Esophagus squamous epithelium (tissue), 5 donors: ENCODE data around the gene ERGIC2. TPM values are rescaled to one million over a fixed set of nuclear protein-coding genes. Genes with fewer than 3 reads are reported as not detected.

Experiments
- DNase-seq: peaks from one replicate; lab custom pipeline; 2025; lab: John Stamatoyannopoulos, UW
- H3K27ac ChIP-seq, 4 donors: fragments of 200-600 bp; sonication (generic); one replicate each; pipeline ENCODE4 v1.5.1; 2016 to 2019; ENCODE audit warnings: mild to moderate bottlenecking in 1 of 4
- H3K27me3 ChIP-seq, 4 donors: fragments of 200-600 bp; sonication (generic); 1 replicate in 3 of 4; 2 replicates in 1 of 4; pipeline versions ENCODE4 v1.5.1 to v1.6.0; 2017 to 2021; ENCODE audit warnings: antibody characterized with exemption in 1 of 4
- H3K36me3 ChIP-seq, 3 donors: fragments of 200-600 bp; sonication (generic); one replicate each; pipeline ENCODE4 v1.5.1; 2016 to 2019
- H3K4me1 ChIP-seq, 3 donors: fragments of 200-600 bp; sonication (generic); one replicate each; pipeline ENCODE4 v1.5.1; 2017 to 2019
- H3K4me3 ChIP-seq, 4 donors: fragments of 200-600 bp; sonication (generic); 1 replicate in 3 of 4; 2 replicates in 1 of 4; pipeline ENCODE4 v1.5.1; 2016 to 2019; ENCODE audit warnings: mild to moderate bottlenecking in 2 of 4, moderate library complexity in 1 of 4
- H3K9me3 ChIP-seq, 3 donors: fragments of 200-600 bp; sonication (generic); one replicate each; pipeline ENCODE4 v1.5.1; 2016 to 2019
- POLR2A ChIP-seq, 4 donors: fragments of 450-650 bp; IDR thresholded peaks; one replicate each; pipeline ENCODE4 v1.6.1; 2017; ENCODE audit warnings: antibody characterized with exemption in 4 of 4, mild to moderate bottlenecking in 4 of 4, moderate library complexity in 3 of 4
- WGBS, 2 donors: methylation state at CpG; one replicate each; pipeline ENCODE4 v1.1.5; 2018; 5-methylcytosine and 5-hydroxymethylcytosine counted together
- intact Hi-C: fragments of 100-400 bp; cut with DNase I; formaldehyde crosslinking; loops from one replicate; pipeline ENCODE4 v1.15.0; 2022
- total RNA-seq, 4 donors: library from RNA; depleted of rRNA; stranded (reverse); fragments of >200 nt; gene quantifications; one replicate each; pipeline ENCODE4 v1.1.0, GENCODE V29; 2016
- TF ChIP-seq, protein P1 (sequence below), 6 experiments: fragments of 450-650 bp in 4 of 6; fragments of 200-600 bp in 2 of 6; sonication (generic) in 2 of 6; IDR thresholded peaks; one replicate each; pipeline ENCODE4 v1.5.1; 2016 to 2019; ENCODE audit warnings: antibody characterized with exemption in 6 of 6, mild to moderate bottlenecking in 4 of 6, moderate library complexity in 4 of 6
- donor health status: DM: yes; HTN: yes; CAD: no.

The ERGIC2 gene
- total RNA-seq, 4 donors from 2014 or later, result 48.0 to 99.0 (median 64.5) TPM

DNA sequence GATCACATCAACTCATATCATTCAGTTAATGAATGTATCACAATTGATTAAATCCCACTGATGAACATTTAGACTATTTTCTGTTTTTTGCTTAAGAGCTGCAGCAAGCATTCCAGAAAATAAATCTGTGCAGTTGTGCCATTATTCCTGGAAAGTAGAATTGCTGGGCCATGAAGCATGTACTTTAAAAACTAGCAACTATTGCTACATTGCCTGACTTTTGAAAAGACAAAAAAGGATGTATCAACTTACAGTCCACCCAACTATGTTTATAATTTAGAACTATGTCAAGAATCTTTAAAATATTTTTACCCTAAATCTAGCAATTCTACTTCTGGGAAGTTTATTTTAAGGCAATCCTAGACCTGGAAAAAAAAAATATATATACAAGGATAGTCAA, 33.4 kb upstream of the ERGIC2 start:
- TF ChIP-seq POLR2A (IDR thresholded peaks at IDR 0.05), result no peak
- TF ChIP-seq, protein P1, sequence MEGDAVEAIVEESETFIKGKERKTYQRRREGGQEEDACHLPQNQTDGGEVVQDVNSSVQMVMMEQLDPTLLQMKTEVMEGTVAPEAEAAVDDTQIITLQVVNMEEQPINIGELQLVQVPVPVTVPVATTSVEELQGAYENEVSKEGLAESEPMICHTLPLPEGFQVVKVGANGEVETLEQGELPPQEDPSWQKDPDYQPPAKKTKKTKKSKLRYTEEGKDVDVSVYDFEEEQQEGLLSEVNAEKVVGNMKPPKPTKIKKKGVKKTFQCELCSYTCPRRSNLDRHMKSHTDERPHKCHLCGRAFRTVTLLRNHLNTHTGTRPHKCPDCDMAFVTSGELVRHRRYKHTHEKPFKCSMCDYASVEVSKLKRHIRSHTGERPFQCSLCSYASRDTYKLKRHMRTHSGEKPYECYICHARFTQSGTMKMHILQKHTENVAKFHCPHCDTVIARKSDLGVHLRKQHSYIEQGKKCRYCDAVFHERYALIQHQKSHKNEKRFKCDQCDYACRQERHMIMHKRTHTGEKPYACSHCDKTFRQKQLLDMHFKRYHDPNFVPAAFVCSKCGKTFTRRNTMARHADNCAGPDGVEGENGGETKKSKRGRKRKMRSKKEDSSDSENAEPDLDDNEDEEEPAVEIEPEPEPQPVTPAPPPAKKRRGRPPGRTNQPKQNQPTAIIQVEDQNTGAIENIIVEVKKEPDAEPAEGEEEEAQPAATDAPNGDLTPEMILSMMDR (IDR thresholded peaks at IDR 0.05), result no peak
- DNase-seq, result no peak
- no peaks in the 10 kb centered on the region for H3K9me3 ChIP-seq
- no peaks in the 10 kb centered on the region for H3K27me3 ChIP-seq
- no peaks in the 10 kb centered on the region for H3K36me3 ChIP-seq
- intact Hi-C loops, result no loop called here
- H3K4me1 ChIP-seq, result no peaks in the 10 kb centered on the region
- no peak overlapping the region for H3K27ac ChIP-seq
- H3K4me3 ChIP-seq, result no peak overlapping the region

DNA sequence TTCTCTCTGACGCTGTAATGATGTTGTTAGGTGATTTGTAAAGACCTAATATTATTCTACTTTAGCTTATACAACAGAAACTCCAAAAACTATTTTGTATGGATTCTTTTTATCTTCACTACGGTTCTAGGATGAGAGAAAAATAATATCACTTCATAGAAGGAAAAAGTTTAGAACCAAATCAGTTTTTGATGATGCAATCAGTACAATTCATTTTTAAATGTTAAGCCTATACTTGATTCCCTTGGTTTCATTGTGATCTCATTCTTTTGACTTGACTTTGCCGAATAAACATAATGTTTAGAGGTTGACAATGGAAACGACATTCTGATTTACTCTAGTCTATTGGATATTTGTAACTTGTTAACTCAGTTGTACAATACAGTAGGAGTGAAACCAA, 24.6 kb upstream of the ERGIC2 start:
- H3K9me3 ChIP-seq, result no peaks in the 10 kb centered on the region
- no peak for DNase-seq
- 47% methylated on average over 4 of the region's 4 CpGs for WGBS, 2 donors
- intact Hi-C loops, result no loop called here
- H3K4me1 ChIP-seq, result no peaks in the 10 kb centered on the region
- H3K27me3 ChIP-seq, result no peaks in the 10 kb centered on the region
- no peaks in the 10 kb centered on the region for H3K36me3 ChIP-seq
- no peak overlapping the region for H3K27ac ChIP-seq
- no peak overlapping the region for H3K4me3 ChIP-seq
- no peak for TF ChIP-seq POLR2A (IDR thresholded peaks at IDR 0.05)
- TF ChIP-seq, protein P1 (IDR thresholded peaks at IDR 0.05), result no peak

DNA sequence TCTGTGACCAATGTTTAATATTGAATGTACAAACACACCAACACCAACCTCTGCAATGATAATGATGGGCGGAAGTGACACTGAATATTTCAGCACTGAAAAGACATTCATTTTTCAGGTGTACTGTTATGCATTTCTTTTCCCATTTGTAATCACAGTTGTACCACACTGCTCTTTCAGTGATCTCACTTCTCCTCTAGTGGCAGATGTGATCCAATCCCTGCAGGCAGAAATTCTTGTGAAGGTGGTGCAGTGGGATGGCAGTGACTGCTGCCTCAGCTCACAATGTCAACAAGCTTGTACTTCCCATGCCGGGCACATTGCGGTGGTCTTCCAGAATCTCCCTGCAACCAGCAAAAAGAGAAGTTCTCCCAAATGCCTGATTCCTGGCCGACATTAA, 23.0 kb upstream of the ERGIC2 start:
- DNase-seq, result no peak
- no peak overlapping the region for H3K4me3 ChIP-seq
- H3K4me1 ChIP-seq, result no peaks in the 10 kb centered on the region
- whole genome bisulfite sequencing, 2 donors, result 55 to 85% methylated on average over 1 to 4 of the region's 4 CpGs
- H3K36me3 ChIP-seq, result no peaks in the 10 kb centered on the region
- intact Hi-C loops, result no loop called here
- H3K27ac ChIP-seq, result no peak overlapping the region
- TF ChIP-seq, protein P1 (IDR thresholded peaks at IDR 0.05), result no peak
- TF ChIP-seq POLR2A (IDR thresholded peaks at IDR 0.05), result no peak
- H3K9me3 ChIP-seq, result no peaks in the 10 kb centered on the region
- H3K27me3 ChIP-seq, result no peaks in the 10 kb centered on the region

DNA sequence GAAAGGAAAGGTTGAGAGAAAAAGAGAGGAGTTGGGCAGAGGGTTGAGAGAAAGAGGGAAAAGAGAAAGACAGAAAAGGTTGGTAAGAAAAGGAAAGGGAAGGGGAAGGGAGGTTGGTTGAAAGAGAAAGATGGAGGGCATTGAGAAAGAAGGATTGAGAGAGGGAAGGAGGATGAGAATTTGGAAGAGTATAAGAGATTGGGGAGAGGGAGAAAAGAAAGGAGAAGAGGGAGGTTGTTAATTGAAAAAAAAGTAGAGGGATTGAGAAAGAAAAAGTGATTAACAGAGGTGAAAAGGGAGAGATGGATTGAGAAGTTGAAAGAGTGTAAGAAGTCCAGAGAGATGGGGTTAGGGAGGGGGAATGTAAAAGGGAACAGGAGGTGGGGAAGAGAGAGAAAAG, 21.5 kb upstream of the ERGIC2 start:
- intact Hi-C loops, result no loop called here
- no peaks in the 10 kb centered on the region for H3K9me3 ChIP-seq
- H3K27ac ChIP-seq, result no peak overlapping the region
- TF ChIP-seq, protein P1 (IDR thresholded peaks at IDR 0.05), result no peak
- no peak for TF ChIP-seq POLR2A (IDR thresholded peaks at IDR 0.05)
- no peak for DNase-seq
- no peaks in the 10 kb centered on the region for H3K4me1 ChIP-seq
- no peaks in the 10 kb centered on the region for H3K27me3 ChIP-seq
- H3K4me3 ChIP-seq, result no peak overlapping the region
- no peaks in the 10 kb centered on the region for H3K36me3 ChIP-seq

DNA sequence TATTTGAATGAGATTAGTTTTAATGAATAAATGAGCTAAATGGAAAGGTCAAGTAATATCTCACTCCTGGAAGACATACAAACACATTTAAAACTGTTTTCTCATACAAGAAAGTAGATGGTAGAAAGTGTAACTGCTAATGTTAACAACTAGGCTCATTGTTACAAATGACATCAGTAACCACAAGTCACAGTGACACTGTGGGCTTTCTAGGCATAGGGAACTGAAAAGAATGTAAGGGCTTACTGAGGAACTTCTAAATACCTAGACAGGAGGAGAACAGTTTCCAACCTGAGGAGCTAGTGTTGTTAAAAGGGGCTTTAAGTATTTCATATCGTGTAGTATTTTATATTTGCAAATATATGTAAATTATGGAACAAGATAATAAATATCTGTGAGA, 17.5 kb upstream of the ERGIC2 start:
- intact Hi-C loops, result no loop called here
- Histone ChIP-seq H3K36me3 (no peaks in the 10 kb centered on the region), H3K9me3 (no peaks in the 10 kb centered on the region), H3K4me1 (no peaks in the 10 kb centered on the region), H3K27ac (no peak overlapping the region), H3K4me3 (no peak overlapping the region), H3K27me3 (no peaks in the 10 kb centered on the region)
- TF ChIP-seq POLR2A (IDR thresholded peaks at IDR 0.05), result no peak
- TF ChIP-seq, protein P1 (IDR thresholded peaks at IDR 0.05), result no peak
- 89 to 90% methylated on average over 1 of the region's 1 CpG for WGBS, 2 donors
- DNase-seq, result no peak
